ENCODE measurements around the gene MEGF11.

MEGF11 gene

DNA sequence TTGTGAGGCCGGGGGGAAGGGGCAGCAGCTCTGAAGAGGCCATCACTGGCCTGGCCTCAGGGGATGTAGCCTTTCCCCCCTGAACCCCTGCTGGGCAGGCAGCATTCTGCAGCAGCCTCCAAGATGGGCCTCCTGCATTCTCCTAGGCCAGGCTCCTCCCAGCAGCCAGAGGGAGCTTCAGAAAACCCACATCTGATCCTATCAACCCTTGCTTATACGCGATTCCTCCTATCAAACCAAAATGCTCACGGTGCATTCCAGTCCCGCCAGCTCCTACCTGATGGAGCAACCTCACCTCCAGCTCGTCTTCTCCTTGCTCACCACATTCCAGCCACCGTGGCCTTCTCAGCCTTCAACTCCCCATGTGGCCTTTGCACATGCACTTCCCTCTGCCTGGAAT is 85.7 kb downstream of the MEGF11 start:
- no peak for DNase-seq

DNA sequence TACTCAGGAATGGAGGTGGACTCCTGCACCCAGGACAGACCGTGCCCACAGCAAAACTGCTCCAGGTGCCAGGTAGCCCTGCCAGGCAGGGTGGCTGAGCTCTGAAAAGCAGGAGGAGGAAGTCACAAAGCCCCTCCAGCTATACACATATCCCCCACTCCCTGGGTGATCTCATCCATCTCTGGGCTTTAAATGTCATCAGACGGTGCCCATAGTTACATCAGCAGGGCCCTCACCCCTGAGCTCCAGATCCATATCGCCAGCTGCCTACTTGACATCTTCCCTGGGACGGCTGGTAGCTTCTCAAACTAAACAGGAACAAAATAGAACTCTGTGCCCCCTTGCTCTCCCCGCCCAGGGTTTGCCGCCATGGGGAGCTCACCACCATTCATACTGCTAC is 87.7 kb downstream of the MEGF11 start:
- DNase-seq = no peak

DNA sequence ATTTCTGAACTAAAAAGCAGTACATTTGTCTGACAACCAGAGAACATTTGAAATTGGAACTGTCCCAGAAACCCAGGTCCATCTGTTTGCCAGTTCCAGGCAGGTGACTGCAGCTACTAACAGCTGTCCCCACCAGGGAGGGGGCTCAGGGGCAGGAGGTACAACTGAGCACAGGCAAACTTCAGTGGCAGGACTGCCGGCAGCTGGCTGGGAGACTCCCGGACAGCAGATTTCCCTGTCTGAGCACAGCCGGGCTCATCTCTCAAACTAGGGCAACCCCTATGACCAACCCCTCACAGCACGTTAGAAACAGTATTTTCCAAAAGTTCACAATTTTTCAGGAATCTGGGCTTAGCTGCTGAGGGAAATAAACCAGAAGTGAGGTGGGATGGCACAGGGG is 88.8 kb downstream of the MEGF11 start:
- no peak for DNase-seq

DNA sequence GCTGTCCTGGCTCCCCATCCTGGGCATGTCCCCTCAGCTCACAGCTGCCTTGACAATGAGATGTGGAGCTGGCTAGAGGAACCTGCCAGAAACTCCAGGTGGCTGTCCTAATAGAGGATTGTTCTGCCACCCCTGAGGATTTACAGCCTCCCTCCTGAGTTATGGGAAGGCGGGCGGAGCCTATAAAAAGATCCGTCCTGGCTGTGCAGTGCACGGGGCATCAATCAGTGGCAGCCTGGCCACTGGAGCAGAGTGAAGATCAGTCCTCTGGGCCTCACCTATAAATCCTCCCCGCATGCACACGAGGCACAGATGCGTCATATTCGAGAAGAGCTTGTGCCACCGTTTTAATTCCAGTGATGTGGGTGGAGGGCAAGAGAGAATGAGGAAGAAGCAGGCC is 90.0 kb downstream of the MEGF11 start:
- no peak for DNase-seq

DNA sequence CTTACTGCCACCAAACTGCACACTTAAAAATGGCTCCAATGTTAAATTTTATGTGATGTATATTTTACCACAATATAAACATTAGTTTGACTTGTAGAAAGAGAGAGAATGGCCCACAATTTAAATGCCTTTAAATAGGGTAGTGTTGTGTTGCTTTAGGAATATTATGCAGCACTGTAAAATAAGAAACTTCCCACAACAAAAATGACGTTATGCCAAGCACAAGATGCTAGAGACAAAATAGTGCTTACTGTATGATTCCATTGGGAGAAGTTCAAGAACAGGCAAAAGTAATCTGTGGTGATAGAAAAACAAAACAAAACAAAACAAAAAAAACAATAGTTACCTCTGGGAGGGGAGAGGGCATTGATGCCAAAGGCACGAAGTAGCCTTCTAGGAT is 91.3 kb downstream of the MEGF11 start:
- DNase-seq = no peak

DNA sequence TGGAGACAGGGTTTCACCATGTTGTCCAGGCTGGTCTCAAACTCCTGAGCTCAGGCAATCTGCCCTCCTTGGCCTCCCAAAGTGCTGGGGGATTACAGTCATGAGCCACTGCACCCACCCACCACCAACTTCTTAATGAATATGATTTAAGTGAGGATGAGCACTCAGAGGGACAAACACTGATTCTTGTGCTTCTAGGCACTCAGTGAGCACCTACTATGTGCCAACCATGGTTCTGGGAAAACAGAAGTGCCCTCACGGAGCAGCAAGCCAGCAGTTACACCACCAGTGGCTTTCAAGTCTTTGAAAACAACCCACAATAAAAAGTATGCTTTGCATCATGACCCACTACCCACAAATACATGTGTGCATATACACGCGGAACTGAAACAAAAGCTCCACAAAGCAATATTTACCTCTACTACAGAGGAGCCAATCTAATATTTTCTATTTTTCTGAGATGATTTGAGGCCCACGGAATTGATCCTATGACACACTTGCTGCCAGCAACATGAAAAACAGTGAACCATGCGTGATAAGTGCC is 91.9 kb downstream of the MEGF11 start:
- DNase-seq = no peak

DNA sequence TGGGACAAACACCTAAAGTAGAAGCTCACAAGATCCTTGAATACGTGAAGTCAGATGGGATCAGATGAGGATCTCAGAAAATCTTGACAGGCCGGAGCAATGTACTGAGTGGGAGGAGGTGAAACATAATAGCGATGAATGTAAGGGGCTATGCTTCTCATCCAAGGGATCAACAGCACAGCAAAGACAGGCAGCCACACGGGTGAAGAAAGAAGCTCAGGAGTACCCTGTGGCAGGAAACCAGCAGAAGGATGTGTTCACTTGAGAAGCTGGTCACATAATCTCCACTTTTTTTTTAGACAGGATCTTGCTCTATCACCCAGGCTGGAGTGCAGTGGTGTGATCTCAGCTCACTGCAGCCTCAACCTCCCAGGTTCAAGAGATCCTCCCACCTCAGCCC is 92.4 kb downstream of the MEGF11 start:
- DNase-seq = no peak

DNA sequence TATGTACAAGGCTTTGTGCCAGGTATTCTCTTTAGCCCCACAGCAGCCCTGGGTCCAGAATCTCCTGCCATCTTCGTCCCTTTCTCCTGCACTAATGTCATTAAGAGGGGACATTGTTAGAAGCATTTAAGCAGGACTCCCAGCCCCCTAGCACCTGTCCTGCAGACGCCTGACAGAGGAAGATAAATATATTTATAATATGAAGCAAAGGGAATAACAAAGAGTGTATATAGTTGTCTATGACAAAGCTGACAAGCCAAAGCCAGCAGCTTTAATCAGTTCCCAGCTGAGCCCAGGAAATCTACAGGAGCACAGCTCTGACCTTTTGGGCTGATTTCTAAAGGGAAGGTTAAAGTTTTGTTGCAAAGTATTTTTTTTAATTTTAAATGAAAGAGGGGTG is 96.0 kb downstream of the MEGF11 start:
- DNase-seq = no peak

DNA sequence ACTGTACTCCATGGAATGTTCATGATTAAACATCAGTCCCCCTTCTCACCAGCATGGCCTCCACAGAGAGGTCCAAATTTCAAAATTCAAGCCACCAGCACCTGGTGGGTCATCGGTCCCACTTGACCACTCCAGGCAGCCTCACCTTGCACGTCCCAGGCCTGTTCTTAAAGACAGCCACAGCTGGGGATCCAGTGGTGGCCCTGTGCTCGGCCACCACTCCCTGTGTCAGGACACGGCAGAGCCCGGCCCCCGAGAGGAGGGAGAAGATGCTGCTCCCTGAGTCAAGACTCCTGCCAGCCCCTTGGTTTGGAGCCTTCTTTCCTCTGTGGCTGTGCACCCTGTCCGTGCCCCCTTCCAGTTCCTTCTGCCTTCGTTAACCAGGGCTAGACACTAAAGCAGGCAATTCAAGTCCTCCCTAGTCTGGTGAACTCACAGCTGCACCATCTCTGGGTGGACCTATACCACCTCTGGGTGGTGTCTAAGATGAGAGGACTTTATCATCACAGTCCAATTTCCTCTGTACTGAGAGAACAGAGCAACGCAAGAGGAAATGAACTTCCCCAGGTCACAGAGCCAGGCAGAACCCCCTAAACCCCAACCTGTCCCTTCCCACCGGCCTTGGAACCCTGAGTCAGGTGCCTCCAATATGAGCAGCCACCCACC is 97.1 kb downstream of the MEGF11 start:
- DNase-seq = no peak

DNA sequence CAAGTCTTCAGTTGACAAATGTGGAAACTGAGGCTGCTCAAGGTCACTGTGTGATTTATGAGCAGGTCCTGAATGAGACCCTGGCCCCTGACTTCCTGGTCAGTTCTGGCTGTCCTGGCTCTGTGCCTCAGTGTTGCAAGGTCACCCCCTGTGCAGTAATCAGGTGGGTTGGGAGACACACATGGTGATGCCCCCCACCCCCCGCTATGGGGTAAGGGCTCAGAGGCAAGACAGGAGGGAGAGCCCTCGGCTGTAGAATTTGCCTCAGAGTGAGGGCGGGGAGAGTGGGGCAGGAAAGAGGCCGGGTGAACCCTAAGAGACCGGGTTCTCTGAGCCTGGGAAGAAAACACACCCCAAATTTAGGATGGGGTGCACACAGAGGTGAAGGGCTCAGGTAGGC is 98.5 kb downstream of the MEGF11 start:
- DNase-seq = no peak

DNA sequence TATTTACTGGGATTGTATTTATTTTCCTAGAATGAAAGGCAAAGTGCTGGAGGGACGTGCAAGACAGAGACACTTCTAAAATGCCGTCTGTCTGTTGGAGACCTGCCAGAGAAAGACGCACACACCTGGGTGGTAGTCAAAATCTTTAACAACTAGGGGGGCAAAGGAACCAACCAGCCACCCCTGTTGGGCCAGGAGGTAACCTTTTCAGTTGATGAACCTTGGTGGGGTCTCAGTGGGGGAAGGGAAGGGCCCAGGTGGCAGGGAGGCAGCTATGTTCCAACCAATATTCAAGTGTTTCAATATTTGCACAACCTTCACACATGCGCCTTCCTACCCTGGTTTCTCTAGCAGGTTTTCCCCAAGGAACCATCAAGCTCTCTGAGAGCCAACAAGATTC is 99.0 kb downstream of the MEGF11 start:
- DNase-seq = no peak

DNA sequence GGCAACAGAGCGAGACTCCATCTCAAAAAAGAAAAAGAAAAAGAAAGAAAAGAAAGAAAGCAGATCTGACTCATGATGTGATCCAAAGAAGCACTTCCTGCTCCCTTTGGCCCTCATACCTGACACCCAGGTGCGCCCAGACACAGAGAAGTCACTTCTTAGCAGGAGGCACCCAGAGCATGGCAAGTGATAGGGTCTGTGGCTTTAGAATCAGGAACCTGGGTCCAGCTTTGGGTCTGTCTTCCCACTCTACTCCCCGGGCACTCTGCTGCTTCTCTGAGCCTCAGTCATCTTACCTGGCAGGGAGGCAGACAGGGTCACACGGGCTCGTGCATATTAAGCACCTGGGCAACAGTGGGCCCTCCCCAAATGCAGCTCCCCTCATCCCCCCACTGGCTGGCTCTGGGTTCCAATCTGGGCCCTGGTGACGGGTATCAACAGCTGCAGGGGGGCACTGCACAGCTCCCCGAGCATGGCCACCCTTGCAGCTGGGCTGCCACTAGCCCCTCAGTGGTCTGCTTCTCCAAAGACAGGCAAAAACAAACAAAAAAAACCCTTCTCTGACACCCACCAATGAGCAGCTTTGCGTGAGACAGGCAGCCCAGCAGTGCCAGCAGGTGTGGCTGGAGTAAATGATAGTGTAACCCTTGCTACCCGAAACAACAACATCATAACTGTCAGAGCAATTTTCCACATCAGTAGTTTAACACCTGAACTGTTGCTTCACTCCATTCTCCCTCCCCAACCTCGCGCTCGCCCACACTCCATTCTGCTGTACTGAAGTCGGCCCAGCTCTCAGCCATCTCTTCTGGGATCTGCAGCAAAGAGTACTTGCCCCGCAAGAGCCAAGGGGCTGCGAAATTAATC is 99.8 kb downstream of the MEGF11 start:
- no peak for DNase-seq

DNA sequence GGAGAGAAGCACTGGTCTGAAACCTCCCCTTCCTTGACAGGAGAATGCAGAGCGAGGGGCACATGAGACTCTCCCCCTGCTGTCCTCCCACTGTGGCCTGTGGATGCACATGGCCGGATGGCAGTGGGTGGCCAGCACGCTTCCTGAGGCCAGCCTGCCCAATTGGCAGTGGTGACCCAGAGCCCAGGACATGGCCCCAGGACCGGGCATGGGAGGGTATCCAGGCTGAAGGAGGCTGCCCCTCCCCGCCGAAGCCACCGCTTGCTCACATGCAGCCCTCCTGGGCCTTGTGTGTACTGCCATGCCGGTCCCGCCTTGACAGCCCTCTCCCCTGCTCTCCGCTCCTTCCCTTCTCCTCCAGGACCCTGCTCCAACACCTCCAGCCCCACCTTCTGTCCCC is 100.9 kb downstream of the MEGF11 start:
- DNase-seq = no peak

DNA sequence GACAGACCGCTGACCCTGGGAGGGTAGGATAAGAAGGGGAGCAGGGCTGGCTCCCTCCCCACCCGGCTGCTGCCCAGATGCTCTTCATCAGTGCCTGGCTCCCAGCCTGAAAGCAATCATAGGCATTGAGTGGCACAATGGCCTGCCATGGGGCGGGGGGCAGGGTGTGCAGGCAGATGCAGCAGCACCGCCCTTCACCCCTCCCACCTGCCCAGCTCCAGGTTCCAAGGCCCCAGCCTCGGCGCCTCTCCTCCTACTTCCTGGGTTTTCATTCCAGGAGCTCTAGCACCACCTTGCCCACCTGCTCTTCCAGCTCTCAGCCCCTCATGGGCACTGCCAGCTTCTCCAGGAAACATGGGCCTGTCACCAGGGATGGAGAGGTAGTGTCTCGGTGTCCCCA is 101.7 kb downstream of the MEGF11 start:
- DNase-seq = no peak

DNA sequence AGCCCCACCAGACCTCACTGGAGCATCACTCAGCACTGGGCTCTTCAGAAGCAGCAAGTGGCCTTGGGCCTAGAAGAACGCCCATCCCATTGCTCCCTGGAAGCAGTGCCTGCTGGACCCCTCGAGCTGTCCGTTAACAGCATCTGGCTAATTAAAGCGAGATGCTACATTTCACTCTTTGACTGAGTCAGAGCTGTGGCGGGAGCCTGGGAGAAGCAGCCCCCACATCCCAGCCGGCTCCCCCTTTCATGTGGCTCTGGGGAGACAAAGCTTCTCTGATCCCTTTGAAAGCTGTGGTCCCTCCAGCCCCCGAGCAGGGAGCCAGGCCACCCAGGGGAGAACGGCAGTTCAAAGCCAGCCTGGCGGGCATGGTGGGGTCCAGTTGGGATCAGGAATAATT is 103.7 kb downstream of the MEGF11 start:
- no peak for DNase-seq

DNA sequence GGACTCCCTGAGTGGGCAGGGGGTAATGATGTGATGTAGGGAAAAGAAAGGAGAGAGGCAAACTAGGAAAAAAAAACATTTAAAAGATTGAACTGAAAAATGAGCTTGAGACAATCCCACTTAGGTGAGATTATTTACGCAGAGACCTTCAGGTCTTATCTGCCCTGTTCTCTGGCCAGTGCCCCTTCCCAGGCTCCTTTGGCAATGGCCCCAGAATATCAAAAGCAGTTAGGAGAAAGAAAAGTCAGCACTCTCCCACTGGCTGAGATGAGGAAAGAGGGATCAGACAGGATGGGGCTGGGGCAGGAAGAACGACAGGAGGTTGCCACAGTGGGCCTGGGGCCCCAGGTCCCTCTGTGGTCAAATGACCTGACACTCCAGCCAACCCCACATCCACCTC is 105.4 kb downstream of the MEGF11 start:
- no peak for DNase-seq

DNA sequence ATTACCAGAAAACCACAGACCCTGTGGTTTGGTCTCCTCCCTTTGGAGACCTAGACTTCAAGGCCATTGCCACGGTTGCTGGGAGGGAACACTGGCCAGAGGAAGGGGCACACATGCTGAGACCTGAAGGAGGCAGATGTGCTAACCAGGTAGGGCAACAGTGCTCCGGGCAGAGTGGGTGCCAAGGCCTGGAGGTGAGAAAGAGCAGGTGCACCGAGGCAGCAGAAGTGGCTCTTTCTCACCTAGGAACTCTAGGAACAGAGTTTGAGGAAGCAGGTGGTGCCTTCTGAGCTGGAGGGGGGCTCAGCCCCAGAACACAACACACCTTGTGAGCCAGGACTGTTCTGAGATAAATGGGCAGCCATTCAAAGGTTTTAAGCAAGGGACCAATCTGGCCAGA is 106.1 kb downstream of the MEGF11 start:
- no peak for DNase-seq

DNA sequence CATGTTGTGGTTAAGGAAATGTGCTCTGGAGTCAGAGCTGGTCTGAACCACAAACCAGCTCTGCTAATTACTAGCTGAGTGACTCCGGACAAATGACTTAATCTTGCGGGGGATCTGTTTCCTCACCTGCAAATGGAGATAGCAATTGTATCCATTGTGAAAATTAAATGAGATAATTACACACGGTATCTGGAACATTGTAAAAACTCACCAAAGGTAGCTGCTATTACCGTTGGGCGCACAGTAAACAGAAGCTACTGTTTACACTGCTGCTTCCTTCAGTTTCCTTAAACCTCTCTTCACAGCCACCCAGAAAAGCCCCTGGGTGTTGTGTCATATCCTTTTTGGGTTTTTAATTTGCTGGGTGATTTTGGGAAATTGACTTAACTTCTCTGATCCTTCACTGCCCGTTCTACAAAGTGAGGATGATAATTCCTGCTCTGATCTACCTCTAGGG is 107.8 kb downstream of the MEGF11 start:
- no peak for DNase-seq

DNA sequence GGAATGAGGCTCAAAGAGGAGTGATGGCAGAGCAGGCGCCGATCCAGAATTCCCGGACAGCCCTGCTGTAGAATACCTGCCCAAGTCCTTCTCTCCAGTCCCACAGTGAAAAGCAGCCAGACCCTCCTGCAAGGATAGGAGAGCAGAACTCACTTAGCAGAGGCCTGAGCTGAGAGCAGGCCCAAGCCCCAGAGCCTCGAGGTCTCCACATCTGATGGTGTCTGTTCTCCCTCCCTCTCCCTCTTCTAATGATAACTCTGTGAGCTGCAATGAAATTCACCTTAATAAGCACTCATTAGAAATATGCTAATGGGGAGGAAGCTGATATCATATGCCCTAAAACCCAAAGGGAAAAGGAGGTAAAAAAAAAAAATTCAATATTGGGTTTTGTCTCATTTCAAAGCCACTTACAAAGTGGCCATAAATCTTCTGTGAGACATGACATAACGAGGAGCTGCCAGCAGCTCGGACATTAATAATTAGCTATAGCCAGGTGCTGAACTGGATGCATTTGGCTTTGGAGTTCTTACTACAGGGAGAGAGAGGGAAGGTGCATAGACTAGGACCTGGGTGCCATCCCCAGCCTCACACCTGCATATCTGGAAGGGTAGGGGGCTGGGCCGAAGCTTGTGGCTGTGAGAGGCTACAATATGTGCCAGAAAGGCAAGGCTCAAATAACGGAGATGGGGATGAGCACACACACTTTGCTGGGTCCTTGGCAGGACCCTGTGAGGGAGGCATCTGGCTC is 108.4 kb downstream of the MEGF11 start:
- no peak for DNase-seq

DNA sequence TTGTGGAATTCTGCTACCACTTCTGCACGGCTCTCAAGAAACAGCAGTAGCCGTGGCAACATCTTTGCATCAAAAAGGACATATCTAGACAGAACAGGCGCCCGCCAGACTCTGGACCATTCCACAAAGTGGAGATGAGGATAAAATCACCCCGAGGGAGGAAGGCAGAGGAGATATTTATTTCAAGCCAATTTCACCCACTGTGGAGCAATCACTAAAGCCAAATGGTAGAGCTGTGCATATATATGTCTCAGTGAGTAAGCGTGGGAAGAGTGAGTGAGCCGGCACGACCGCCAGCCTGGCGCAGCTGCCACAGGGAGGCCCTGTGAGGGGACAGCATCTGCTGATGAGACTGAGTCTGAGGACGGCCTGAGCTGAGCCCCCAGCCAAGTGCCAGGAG is 111.3 kb downstream of the MEGF11 start:
- no peak for DNase-seq

DNA sequence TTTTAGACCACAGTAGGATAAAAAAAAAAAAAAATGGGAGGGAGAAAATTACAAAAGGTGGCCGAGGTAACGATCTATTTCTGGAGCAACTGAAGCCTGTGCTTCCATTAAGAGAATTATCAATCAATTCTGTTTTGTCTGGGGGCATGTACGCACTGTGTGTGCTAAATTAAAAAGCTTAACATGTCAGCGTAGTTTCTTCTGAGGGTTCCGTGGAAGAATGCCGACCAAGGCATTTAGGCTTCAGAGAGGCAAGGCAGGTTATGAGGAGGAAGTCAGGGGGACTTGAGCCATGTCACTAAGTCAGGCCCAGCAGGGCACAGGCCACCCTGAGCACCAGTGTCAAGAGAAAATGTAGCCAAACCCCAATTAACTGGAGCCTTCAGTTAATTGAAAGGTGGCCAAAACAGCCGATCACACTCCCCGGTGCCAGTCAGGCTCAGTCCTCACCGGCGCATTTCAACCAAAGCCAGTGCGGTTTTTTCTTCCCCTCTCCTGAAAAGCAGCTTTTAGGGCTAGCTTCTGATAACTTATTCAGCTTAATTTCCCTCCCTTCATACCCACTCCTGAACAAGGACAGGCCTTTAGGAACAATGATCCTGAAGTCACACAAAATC is 113.9 kb downstream of the MEGF11 start:
- DNase-seq = no peak

DNA sequence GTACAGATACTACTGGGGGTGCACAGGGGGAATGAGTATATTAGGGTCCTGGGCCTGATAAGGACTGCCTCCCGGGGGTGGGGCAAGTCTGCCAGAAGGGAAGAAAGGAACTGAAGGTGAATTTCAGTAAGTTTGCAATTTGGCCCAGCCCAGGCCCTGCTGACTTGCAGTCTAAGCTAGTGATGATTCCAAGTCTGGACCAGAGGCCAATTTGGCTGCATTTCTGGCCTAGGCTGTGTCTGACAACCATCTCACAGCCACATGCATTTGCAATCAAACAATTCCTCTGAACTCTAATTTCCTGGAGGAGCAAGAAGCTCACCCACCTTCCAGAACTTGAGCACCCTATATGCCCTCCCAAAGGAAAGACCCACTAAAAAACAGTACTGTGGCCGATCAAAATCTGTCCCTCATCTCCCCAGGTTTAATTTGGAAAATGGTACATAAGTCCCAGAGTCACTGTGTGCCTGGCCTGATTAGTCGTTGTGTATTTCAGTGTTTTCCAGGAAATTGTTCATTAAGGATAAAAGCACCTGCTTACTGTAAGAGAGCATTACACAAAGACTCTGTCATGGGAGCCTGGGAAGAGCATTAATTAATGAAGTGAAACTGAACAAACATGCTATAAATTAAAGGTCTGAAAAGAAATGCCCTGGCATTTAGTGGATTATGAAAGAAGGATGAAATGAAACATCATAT is 114.5 kb downstream of the MEGF11 start:
- DNase-seq = no peak

Measured in 8988T (cell line).